ENCODE results near the gene SSBP3.

DNA sequence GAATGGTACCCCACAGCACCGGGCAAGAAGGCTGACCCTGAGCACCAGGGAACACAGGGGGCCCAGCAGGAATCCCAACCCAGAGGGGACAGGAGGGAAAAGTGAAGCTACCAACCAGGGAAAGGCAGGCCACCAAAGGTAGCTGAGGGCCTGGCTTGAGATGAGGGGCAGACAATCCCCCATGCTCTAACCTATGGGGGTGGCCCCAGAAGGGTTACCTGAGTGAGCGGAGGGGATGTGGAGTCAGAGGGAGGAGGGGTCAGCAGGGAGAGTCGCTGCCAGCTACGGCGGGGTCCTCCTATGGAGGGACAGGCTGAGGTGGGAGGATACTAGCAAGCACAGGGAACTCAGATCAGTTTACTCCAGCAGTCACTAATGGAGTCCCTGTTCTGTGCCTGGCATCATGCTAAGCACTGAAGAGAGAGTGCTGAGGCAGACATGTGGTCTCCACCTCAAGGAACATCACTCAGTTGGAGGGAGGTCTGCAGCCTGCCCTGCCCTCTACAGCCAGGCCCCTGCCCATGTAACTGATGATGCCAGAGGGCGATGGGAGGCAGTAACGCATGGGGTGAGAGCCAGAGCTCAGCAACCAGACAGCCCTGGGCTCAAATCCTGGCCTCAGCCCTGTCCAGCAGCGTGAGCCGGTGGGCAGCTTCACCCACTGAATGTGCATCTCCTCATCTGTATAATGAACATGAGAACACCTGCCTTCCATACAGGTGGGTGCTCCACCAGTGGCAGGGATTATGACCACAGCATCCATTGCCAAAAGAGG is 227.7 kb downstream of the SSBP3 start:
- TF ChIP-seq, protein P1, sequence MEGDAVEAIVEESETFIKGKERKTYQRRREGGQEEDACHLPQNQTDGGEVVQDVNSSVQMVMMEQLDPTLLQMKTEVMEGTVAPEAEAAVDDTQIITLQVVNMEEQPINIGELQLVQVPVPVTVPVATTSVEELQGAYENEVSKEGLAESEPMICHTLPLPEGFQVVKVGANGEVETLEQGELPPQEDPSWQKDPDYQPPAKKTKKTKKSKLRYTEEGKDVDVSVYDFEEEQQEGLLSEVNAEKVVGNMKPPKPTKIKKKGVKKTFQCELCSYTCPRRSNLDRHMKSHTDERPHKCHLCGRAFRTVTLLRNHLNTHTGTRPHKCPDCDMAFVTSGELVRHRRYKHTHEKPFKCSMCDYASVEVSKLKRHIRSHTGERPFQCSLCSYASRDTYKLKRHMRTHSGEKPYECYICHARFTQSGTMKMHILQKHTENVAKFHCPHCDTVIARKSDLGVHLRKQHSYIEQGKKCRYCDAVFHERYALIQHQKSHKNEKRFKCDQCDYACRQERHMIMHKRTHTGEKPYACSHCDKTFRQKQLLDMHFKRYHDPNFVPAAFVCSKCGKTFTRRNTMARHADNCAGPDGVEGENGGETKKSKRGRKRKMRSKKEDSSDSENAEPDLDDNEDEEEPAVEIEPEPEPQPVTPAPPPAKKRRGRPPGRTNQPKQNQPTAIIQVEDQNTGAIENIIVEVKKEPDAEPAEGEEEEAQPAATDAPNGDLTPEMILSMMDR (conservative IDR thresholded peaks at IDR 0.05; ENCODE audit: low read length): no peak
- TF ChIP-seq EZH2phosphoT487 (IDR thresholded peaks at IDR 0.05; ENCODE audit: borderline replicate concordance, low read depth, low read length): no peak
